Activated CD8-positive, alpha-beta memory T cell treated with anti-CD3 and anti-CD28 coated beads for 24 hours (primary cell): Measurements from ENCODE around the gene CAPZA1.
"Not testable (repeated sequence)": the region's sequence is repeated elsewhere in the genome, so short reads cannot be mapped to it uniquely, and the experiment has no call there.

Experiments
- DNase-seq: peaks from one replicate; pipeline ENCODE4 v3.0.0-alpha.2; 2020

The CAPZA1 gene

GRCh38 chr1:112619518-112620376 lies at the start of gene CAPZA1:
TSS of gene CAPZA1 (plus strand) at chr1:112619832. CDS start at chr1:112619845, 13 bp downstream.
- peak; percentile 93 for DNase-seq

GRCh38 chr1:112575154-112575804 lies 44.4 kb upstream of the CAPZA1 start:
- no peak for DNase-seq

- DNase-seq = no peak
These were observed 43.4 kb upstream of the CAPZA1 start for GRCh38 chr1:112576240-112576639.

- no peak for DNase-seq
These were observed 39.7 kb upstream of the CAPZA1 start for GRCh38 chr1:112579801-112580510.

- no peak for DNase-seq
These were observed 37.9 kb upstream of the CAPZA1 start for GRCh38 chr1:112581586-112582192.

- DNase-seq = no peak
These were observed 36.3 kb upstream of the CAPZA1 start for GRCh38 chr1:112583366-112583765.

GRCh38 chr1:112589766-112590165 lies 29.9 kb upstream of the CAPZA1 start:
- no peak for DNase-seq

GRCh38 chr1:112594208-112594876 lies 25.3 kb upstream of the CAPZA1 start:
- no peak for DNase-seq

- DNase-seq = no peak
These were observed 20.2 kb upstream of the CAPZA1 start for GRCh38 chr1:112599477-112599876.

GRCh38 chr1:112603012-112603411 lies 16.6 kb upstream of the CAPZA1 start:
- DNase-seq = no peak

- no peak for DNase-seq
These were observed 16.1 kb upstream of the CAPZA1 start for GRCh38 chr1:112603541-112603940.

- DNase-seq = no peak
These were observed 13.9 kb upstream of the CAPZA1 start for GRCh38 chr1:112605633-112606327.

GRCh38 chr1:112614460-112615065 lies 5.1 kb upstream of the CAPZA1 start:
- no peak for DNase-seq

- no peak for DNase-seq
These were observed 1.4 kb upstream of the CAPZA1 start for GRCh38 chr1:112618114-112618720.

- peak; percentile 86 for DNase-seq
These were observed 713 bp upstream of the CAPZA1 start, which contains the start of gene ST7L for GRCh38 chr1:112618721-112619517. TSS of gene ST7L (minus strand) at chr1:112619141. CDS start at chr1:112619113, 28 bp downstream.

- DNase-seq = no peak
These were observed 704 bp downstream of the CAPZA1 start for GRCh38 chr1:112620377-112620695.

GRCh38 chr1:112624493-112624892 lies 4.9 kb downstream of the CAPZA1 start:
- DNase-seq = not testable (repeated sequence)

- no peak for DNase-seq
These were observed 6.1 kb downstream of the CAPZA1 start for GRCh38 chr1:112625696-112626095.

- no peak for DNase-seq
These were observed 6.6 kb downstream of the CAPZA1 start for GRCh38 chr1:112626193-112626592.

GRCh38 chr1:112626887-112627286 lies 7.3 kb downstream of the CAPZA1 start:
- DNase-seq = no peak
